Astrocyte (in vitro differentiated cells and primary cell): ENCODE measurements around the gene EEF2KMT.

Source experiments
- CTCF ChIP-seq: IDR thresholded peaks from 2 replicates; pipeline ENCODE4 v1.5.1; 2011; ENCODE audit warnings: low read depth, mild to moderate bottlenecking, inconsistent platforms, low read length, moderate library complexity; ENCODE audit not compliant: insufficient read depth
- EZH2 ChIP-seq: IDR thresholded peaks from 2 replicates; pipeline ENCODE4 v1.6.1; 2012; ENCODE audit warnings: mild to moderate bottlenecking, low read length, inconsistent platforms; ENCODE audit not compliant: insufficient read depth

GRCh38 chr16:5062790-5063765, 34.5 kb downstream of the EEF2KMT start:
- no peak for TF ChIP-seq CTCF
- no peak for TF ChIP-seq EZH2
